Measurements from ENCODE around the gene EIF1AX. TPM values are rescaled to one million over a fixed set of nuclear protein-coding genes. Genes with fewer than 3 reads are reported as not detected.
"Not testable (repeated sequence)": the region's sequence is repeated elsewhere in the genome, so short reads cannot be mapped to it uniquely, and the experiment has no call there.

The EIF1AX gene
- total RNA-seq, 2 experiments from 2014 or later: 199 to 211 TPM

GRCh38 chrX:20129547-20129946, 12.1 kb downstream of the EIF1AX start:
- POLR2A ChIA-PET: no interaction called here
- CTCF ChIA-PET: no interaction called here

- ChIA-PET CTCF (no interaction called here), POLR2A (no interaction called here)
Observed at GRCh38 chrX:20128670-20129069, 13.0 kb downstream of the EIF1AX start.

GRCh38 chrX:20127440-20127839, 14.2 kb downstream of the EIF1AX start:
- CTCF ChIA-PET, POLR2A ChIA-PET: not testable (repeated sequence)

GRCh38 chrX:20126833-20127232, 14.8 kb downstream of the EIF1AX start:
- POLR2A ChIA-PET, CTCF ChIA-PET: not testable (repeated sequence)

- POLR2A ChIA-PET: no interaction called here
- CTCF ChIA-PET: no interaction called here
Observed at GRCh38 chrX:20124964-20125363, 16.7 kb downstream of the EIF1AX start.

- ChIA-PET POLR2A (no interaction called here), CTCF (no interaction called here)
Observed at GRCh38 chrX:20118065-20118824, 23.4 kb downstream of the EIF1AX start.

- ChIA-PET CTCF (no interaction called here), POLR2A (no interaction called here)
Observed at GRCh38 chrX:20116577-20117240, 24.9 kb downstream of the EIF1AX start, which contains the start of gene MAP7D2. Gene MAP7D2, minus strand, starts transcription at chrX:20116907. Its CDS starts 28 bp downstream, at chrX:20116879.

GRCh38 chrX:20116087-20116576, 25.5 kb downstream of the EIF1AX start:
- CTCF ChIA-PET: no interaction called here
- POLR2A ChIA-PET: no interaction called here

- ChIA-PET CTCF (no interaction called here), POLR2A (no interaction called here)
Observed at GRCh38 chrX:20112022-20112774, 29.4 kb downstream of the EIF1AX start.

- ChIA-PET POLR2A (no interaction called here), CTCF (no interaction called here)
Observed at GRCh38 chrX:20111271-20111670, 30.4 kb downstream of the EIF1AX start.

GRCh38 chrX:20101934-20102581, 39.6 kb downstream of the EIF1AX start:
- ChIA-PET POLR2A (no interaction called here), CTCF (no interaction called here)

- ChIA-PET CTCF (no interaction called here), POLR2A (no interaction called here)
Observed at GRCh38 chrX:20091499-20091898, 50.1 kb downstream of the EIF1AX start.

GRCh38 chrX:20089845-20090244, 51.8 kb downstream of the EIF1AX start:
- ChIA-PET POLR2A (no interaction called here), CTCF (no interaction called here)

GRCh38 chrX:20080277-20080676, 61.4 kb downstream of the EIF1AX start:
- CTCF ChIA-PET: no interaction called here
- POLR2A ChIA-PET: no interaction called here

Other genes with a start within 250 kb of the EIF1AX start
- 1 to 10 TPM; 3.5 to 3.9 TPM for gene BCLAF3, start 150.8 kb downstream of the EIF1AX start, total RNA-seq
- gene MAP7D2, start 24.9 kb downstream of the EIF1AX start, total RNA-seq: under 1 TPM; 0.34 to 0.36 TPM
- 10 to 100 TPM; 66.2 to 71.4 TPM for gene RPS6KA3, start 125.1 kb upstream of the EIF1AX start, total RNA-seq